NK-92 (cell line): ENCODE measurements around the gene BBS4.
"Not testable (repeated sequence)": the region's sequence is repeated elsewhere in the genome, so short reads cannot be mapped to it uniquely, and the experiment has no call there.

Experiments used
- DNase-seq: peaks from one replicate; lab custom pipeline; 2025; ENCODE audit not compliant: unreplicated experiment; lab: John Stamatoyannopoulos, UW

The BBS4 gene

GRCh38 chr15:72690938-72691337, 4.9 kb downstream of the BBS4 start:
- no peak for DNase-seq

- DNase-seq, result no peak
Observed at GRCh38 chr15:72698938-72699337, 12.9 kb downstream of the BBS4 start.

GRCh38 chr15:72700076-72700475, 14.1 kb downstream of the BBS4 start:
- DNase-seq, result no peak

GRCh38 chr15:72706266-72706665, 20.3 kb downstream of the BBS4 start:
- DNase-seq, result no peak

GRCh38 chr15:72708551-72709303, 22.7 kb downstream of the BBS4 start:
- not testable (repeated sequence) for DNase-seq

- DNase-seq, result no peak
Observed at GRCh38 chr15:72722071-72722696, 36.2 kb downstream of the BBS4 start.

GRCh38 chr15:72724028-72724427, 38.0 kb downstream of the BBS4 start:
- DNase-seq, result no peak

- no peak for DNase-seq
Observed at GRCh38 chr15:72725446-72725845, 39.4 kb downstream of the BBS4 start.

GRCh38 chr15:72725851-72726250, 39.8 kb downstream of the BBS4 start:
- DNase-seq, result not testable (repeated sequence)

- DNase-seq, result no peak
Observed at GRCh38 chr15:72727154-72727553, 41.1 kb downstream of the BBS4 start.

- not testable (repeated sequence) for DNase-seq
Observed at GRCh38 chr15:72728249-72728648, 42.2 kb downstream of the BBS4 start.

GRCh38 chr15:72728821-72729220, 42.8 kb downstream of the BBS4 start:
- no peak for DNase-seq

- no peak for DNase-seq
Observed at GRCh38 chr15:72732086-72732485, 46.1 kb downstream of the BBS4 start.

GRCh38 chr15:72732516-72732915, 46.5 kb downstream of the BBS4 start:
- no peak for DNase-seq

- no peak for DNase-seq
Observed at GRCh38 chr15:72733941-72734738, 48.1 kb downstream of the BBS4 start.

GRCh38 chr15:72735111-72735510, 49.1 kb downstream of the BBS4 start:
- DNase-seq, result no peak

GRCh38 chr15:72737061-72737460, 51.1 kb downstream of the BBS4 start:
- DNase-seq, result no peak

GRCh38 chr15:72737723-72738122, 51.7 kb downstream of the BBS4 start:
- DNase-seq, result no peak

GRCh38 chr15:72740219-72740618, 54.2 kb downstream of the BBS4 start:
- DNase-seq, result no peak

GRCh38 chr15:72749700-72750099, 63.7 kb downstream of the BBS4 start:
- no peak for DNase-seq

- DNase-seq, result no peak
Observed at GRCh38 chr15:72751751-72752455, 65.9 kb downstream of the BBS4 start.
